Liver (tissue), 9 donors: ENCODE results near the gene ZNF217. TPM values are rescaled to one million over a fixed set of nuclear protein-coding genes. Genes with fewer than 3 reads are reported as not detected.

ENCODE experiments used
- DNase-seq: peaks from one replicate; pipeline ENCODE4 v3.0.0-alpha.2; 2017; ENCODE audit warnings: low spot score
- H3K27ac ChIP-seq, 2 donors: one replicate each; pipeline ENCODE4 v1.7.0; 2013; ENCODE audit warnings: inconsistent platforms in 2 of 2, low read length in 2 of 2, control low read depth in 1 of 2, low read depth in 1 of 2, mild to moderate bottlenecking in 1 of 2
- H3K27me3 ChIP-seq, 4 donors: one replicate each; pipeline versions ENCODE4 v1.6.1 to v1.7.0; 2013; ENCODE audit warnings: low read length in 3 of 4, inconsistent platforms in 1 of 4, mild to moderate bottlenecking in 1 of 4, moderate library complexity in 1 of 4; ENCODE audit not compliant: control insufficient read depth in 4 of 4, insufficient read depth in 4 of 4
- H3K36me3 ChIP-seq, 4 donors: one replicate each; pipeline versions ENCODE4 v1.6.1 to v1.7.0; 2013; ENCODE audit warnings: low read length in 3 of 4, mild to moderate bottlenecking in 3 of 4, low read depth in 1 of 4, moderate library complexity in 1 of 4; ENCODE audit not compliant: control insufficient read depth in 4 of 4, insufficient read depth in 3 of 4
- H3K4me1 ChIP-seq, 4 donors: one replicate each; pipeline versions ENCODE4 v1.6.1 to v1.7.0; 2013; ENCODE audit warnings: low read length in 3 of 4, mild to moderate bottlenecking in 3 of 4, moderate library complexity in 1 of 4; ENCODE audit not compliant: control insufficient read depth in 4 of 4, insufficient read depth in 4 of 4
- H3K4me3 ChIP-seq, 3 donors: one replicate each; pipeline versions ENCODE4 v1.6.1 to v1.7.0; 2013; ENCODE audit warnings: low read length in 3 of 3, control low read depth in 1 of 3, low read depth in 1 of 3, mild to moderate bottlenecking in 1 of 3
- H3K9ac ChIP-seq, 2 donors: one replicate each; pipeline ENCODE4 v1.7.0; 2013; ENCODE audit warnings: low read length in 2 of 2, mild to moderate bottlenecking in 2 of 2, moderate library complexity in 2 of 2, control low read depth in 1 of 2, low read depth in 1 of 2
- H3K9me3 ChIP-seq, 4 donors: one replicate each; pipeline versions ENCODE4 v1.6.1 to v1.7.0; 2013; ENCODE audit warnings: low read length in 3 of 4; ENCODE audit not compliant: control insufficient read depth in 4 of 4
- ATF3 ChIP-seq: IDR thresholded peaks from 2 replicates; pipeline ENCODE4 v1.6.1; 2016; ENCODE audit warnings: antibody characterized with exemption
- CTCF ChIP-seq: fragments of 150-350 bp; IDR thresholded peaks from 2 replicates; pipeline ENCODE4 v1.5.1; 2017; ENCODE audit warnings: improper control_type of control experiment, low read depth, low read length; ENCODE audit not compliant: missing input control
- EGR1 ChIP-seq, 2 donors: IDR thresholded peaks; 2 replicates each; pipeline ENCODE4 v1.6.1; 2016 to 2018; ENCODE audit warnings: antibody characterized with exemption in 2 of 2, low read depth in 2 of 2
- FOXA1 ChIP-seq: IDR thresholded peaks from 2 replicates; pipeline ENCODE4 v1.6.1; 2016; ENCODE audit warnings: antibody characterized with exemption
- FOXA2 ChIP-seq: IDR thresholded peaks from 2 replicates; pipeline ENCODE4 v1.6.1; 2016; ENCODE audit warnings: antibody characterized with exemption
- GABPA ChIP-seq, 2 donors: IDR thresholded peaks in 1 of 2; conservative IDR thresholded peaks in 1 of 2; 2 replicates each; pipeline ENCODE4 v1.6.1; 2016; ENCODE audit warnings: antibody characterized with exemption in 2 of 2, mild to moderate bottlenecking in 1 of 2, moderate library complexity in 1 of 2
- HNF4A ChIP-seq, 2 donors: conservative IDR thresholded peaks; 2 replicates each; pipeline ENCODE4 v1.6.1; 2016; ENCODE audit warnings: antibody characterized with exemption in 2 of 2, mild to moderate bottlenecking in 2 of 2
- HNF4G ChIP-seq: IDR thresholded peaks from 2 replicates; pipeline ENCODE4 v1.6.1; 2016; ENCODE audit warnings: antibody characterized with exemption
- JUND ChIP-seq, 2 donors: IDR thresholded peaks; 2 replicates each; pipeline ENCODE4 v1.6.1; 2016; ENCODE audit warnings: antibody characterized with exemption in 2 of 2
- MAX ChIP-seq: IDR thresholded peaks from 2 replicates; pipeline ENCODE4 v1.6.1; 2016; ENCODE audit warnings: antibody characterized with exemption
- NR2F2 ChIP-seq: IDR thresholded peaks from 2 replicates; pipeline ENCODE4 v1.6.1; 2016; ENCODE audit warnings: antibody characterized with exemption
- RAD21 ChIP-seq, 2 donors: IDR thresholded peaks; 2 replicates each; pipeline ENCODE4 v1.6.1; 2016; ENCODE audit warnings: antibody characterized with exemption in 2 of 2, mild to moderate bottlenecking in 2 of 2
- REST ChIP-seq: IDR thresholded peaks from 2 replicates; pipeline ENCODE4 v1.6.1; 2016; ENCODE audit warnings: antibody characterized with exemption, mild to moderate bottlenecking
- RXRA ChIP-seq, 2 donors: IDR thresholded peaks; 2 replicates each; pipeline ENCODE4 v1.6.1; 2017 to 2018; ENCODE audit warnings: antibody characterized with exemption in 2 of 2, mild to moderate bottlenecking in 1 of 2
- SP1 ChIP-seq: IDR thresholded peaks from 2 replicates; pipeline ENCODE4 v1.6.1; 2018; ENCODE audit warnings: antibody characterized with exemption, mild to moderate bottlenecking
- TAF1 ChIP-seq: conservative IDR thresholded peaks from 2 replicates; pipeline ENCODE4 v1.6.1; 2016; ENCODE audit warnings: antibody characterized with exemption, mild to moderate bottlenecking
- YY1 ChIP-seq: IDR thresholded peaks from 2 replicates; pipeline ENCODE4 v1.6.1; 2016; ENCODE audit warnings: antibody characterized with exemption, mild to moderate bottlenecking
- ZBTB33 ChIP-seq: IDR thresholded peaks from 2 replicates; pipeline ENCODE4 v1.6.1; 2016; ENCODE audit warnings: antibody characterized with exemption
- WGBS: extraction: QIAGEN DNeasy Blood & Tissue Kit; methylation state at CpG from one replicate; pipeline ENCODE4 v1.1.7; 2013; 5-methylcytosine and 5-hydroxymethylcytosine counted together
- polyA plus RNA-seq, 2 donors: library from polyadenylated mRNA; stranded (reverse) in 1 of 2; unstranded in 1 of 2; fragments of 200-250 nt in 1 of 2; fragments of >200 nt in 1 of 2; fragmentation: Nextera tagmentation in 1 of 2; extraction: Ambion mirVana in 1 of 2; gene quantifications; one replicate each; pipeline versions ENCODE4 v1.2.1 to v1.2.3, GENCODE V29; 2013 to 2015
- total RNA-seq, 2 donors: library from RNA; depleted of rRNA; stranded (reverse); fragments of >200 nt; gene quantifications; one replicate each; pipeline ENCODE4 v1.2.3, GENCODE V29; 2014
- donor health status: healthy.
- donor health status: healthy.
- donor health status: healthy.
- donor health status: healthy.
- donor health status: healthy.

ZNF217 gene
- total and polyA plus RNA-seq, 4 donors: 4.2 to 16.3 (median 11.2) TPM

- Histone ChIP-seq H3K4me3 (no peak overlapping the region), H3K9me3 (no peaks in the 10 kb centered on the region), H3K4me1 (peaks cover 3 to 11% (median 4%) of the 10 kb centered on the region in 4 donors), H3K36me3 (peaks cover 0 to 2% (median 0%) of the 10 kb centered on the region in 4 donors), H3K27ac (no peak overlapping the region), H3K27me3 (no peaks in the 10 kb centered on the region), H3K9ac (no peak overlapping the region)
- TF ChIP-seq HNF4A (conservative IDR thresholded peaks at IDR 0.05) (no peak), MAX (no peak), RXRA (IDR thresholded peaks at IDR 0.05) (no peak)
- DNase-seq: no peak
- WGBS: 86% methylated on average over 7 of the region's 7 CpGs
These were observed 33.8 kb downstream of the ZNF217 start for GRCh38 chr20:53559816-53560215.

- Histone ChIP-seq H3K36me3 (peaks cover 0 to 2% (median 0%) of the 10 kb centered on the region in 4 donors), H3K4me1 (peaks cover 3 to 11% (median 5%) of the 10 kb centered on the region in 4 donors), H3K9me3 (no peaks in the 10 kb centered on the region), H3K27ac (no peak overlapping the region), H3K4me3 (no peak overlapping the region), H3K9ac (no peak overlapping the region), H3K27me3 (no peaks in the 10 kb centered on the region)
- TF ChIP-seq TAF1 (no peak), REST (no peak), MAX (no peak), ZBTB33 (no peak), HNF4A (conservative IDR thresholded peaks at IDR 0.05) (peak in 1 of 2 donors; percentile 27), FOXA1 (no peak), YY1 (no peak), FOXA2 (no peak), GABPA (IDR thresholded peaks at IDR 0.05 in 1 of 2, conservative IDR thresholded peaks at IDR 0.05 in 1 of 2) (no peak), JUND (IDR thresholded peaks at IDR 0.05) (no peak), RAD21 (IDR thresholded peaks at IDR 0.05) (no peak), HNF4G (no peak), NR2F2 (no peak), RXRA (IDR thresholded peaks at IDR 0.05) (peak in 1 of 2 donors; percentile 15), CTCF (no peak), SP1 (peak; percentile 34), ATF3 (no peak), EGR1 (IDR thresholded peaks at IDR 0.05; ENCODE audit: low read depth in 2 of 2) (no peak)
- 73% methylated on average over 7 of the region's 7 CpGs for WGBS
- no peak for DNase-seq
These were observed 36.5 kb downstream of the ZNF217 start for GRCh38 chr20:53557130-53557529.
